ENCODE measurements around the gene FLVCR1.
"Not testable (repeated sequence)": the region's sequence is repeated elsewhere in the genome, so short reads cannot be mapped to it uniquely, and the experiment has no call there.

The FLVCR1 gene

GRCh38 chr1:212857992-212858460, at the start of gene FLVCR1:
Gene FLVCR1, plus strand, starts transcription at chr1:212858275. Its CDS starts 178 bp downstream, at chr1:212858453.
- DNase-seq: peak; percentile 87

DNA sequence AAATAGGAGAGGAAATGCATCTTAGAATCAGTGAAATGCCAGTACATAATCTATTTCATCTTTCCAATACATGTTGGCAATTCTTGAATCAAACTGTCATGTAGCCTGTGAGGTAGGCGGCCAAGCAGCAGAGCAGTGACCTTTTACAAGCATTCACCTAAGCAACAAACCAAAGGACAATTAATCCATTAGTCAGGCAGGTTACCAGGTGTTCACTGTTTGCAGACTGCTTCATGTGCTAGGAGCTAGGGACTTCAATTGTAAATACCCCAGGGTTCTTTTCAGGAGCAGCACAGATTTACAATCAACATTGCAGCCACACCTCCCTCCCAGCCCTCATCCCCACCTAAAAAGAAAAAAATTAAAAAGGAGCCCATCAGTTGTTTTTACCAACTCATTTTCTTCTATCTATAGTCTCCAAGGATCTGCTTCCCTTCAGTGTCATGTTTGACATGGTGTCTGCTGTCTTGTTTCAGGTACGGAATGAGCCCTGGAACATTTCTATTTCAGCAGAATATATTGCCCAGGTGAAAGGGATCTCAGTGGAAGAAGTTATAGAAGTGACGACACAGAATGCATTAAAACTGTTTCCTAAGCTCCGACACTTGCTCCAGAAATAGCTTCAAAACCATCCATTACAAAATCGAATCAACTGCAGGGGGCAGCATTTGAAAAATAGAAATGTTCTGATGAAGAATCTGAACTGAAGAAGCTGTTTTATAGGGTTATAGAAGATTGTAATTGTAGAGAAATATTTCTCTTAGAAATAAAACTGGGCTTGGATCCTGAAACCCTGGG, 43.3 kb upstream of the FLVCR1 start:
- no peak for DNase-seq

DNA sequence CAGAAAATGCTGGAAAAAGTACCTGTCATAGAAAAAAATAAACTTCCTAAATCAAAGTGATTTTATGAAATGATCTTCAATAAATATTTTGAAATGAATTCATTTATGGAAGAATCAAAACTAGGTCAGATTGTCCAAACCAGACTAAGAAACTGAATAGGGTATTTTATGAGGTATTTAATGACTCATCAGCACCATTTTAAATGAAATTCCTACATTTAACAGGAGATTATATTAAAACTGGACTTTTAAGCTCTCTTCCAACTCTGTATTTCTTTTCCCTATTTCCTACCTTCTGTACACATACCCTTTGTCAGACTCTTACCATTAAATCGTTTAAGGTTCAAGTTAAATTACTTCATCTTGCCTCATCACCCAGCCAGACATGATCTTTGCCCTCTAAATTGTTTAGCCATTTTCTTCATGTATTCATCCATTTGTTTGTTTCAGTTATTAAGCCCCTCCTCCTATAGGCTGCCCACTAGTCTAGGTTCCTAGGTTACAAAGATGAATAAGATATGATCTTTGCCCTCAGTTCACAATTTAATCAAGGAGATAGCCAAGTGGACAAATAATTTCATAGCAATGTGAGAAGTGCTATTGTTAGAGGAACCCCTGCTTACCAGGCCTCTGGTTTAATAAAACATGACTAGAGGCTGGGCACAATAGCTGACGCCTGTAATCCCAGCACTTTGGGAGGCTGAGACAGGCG, 41.4 kb upstream of the FLVCR1 start:
- no peak for DNase-seq

DNA sequence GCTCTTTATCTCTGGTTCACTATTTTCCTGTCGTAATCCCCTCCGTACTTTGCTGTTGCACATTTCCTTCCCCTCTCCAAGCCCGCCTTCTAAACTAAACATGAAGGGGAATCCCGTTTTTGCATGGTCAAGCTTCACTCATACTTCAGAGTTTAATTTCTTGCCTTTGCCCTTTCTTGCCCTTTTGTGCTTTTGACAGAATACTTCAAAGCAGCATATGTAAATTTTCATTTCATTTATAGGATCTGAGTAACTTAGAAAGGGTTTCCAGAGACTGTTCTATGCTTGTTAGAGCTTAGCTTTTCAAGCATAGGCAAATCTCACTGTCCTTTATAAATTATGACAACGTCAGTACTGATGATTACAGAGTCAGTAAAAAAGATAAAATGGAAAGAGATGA, 38.3 kb upstream of the FLVCR1 start:
- DNase-seq: no peak

- no peak for DNase-seq
Observed at GRCh38 chr1:212820969-212821368, 37.1 kb upstream of the FLVCR1 start.

DNA sequence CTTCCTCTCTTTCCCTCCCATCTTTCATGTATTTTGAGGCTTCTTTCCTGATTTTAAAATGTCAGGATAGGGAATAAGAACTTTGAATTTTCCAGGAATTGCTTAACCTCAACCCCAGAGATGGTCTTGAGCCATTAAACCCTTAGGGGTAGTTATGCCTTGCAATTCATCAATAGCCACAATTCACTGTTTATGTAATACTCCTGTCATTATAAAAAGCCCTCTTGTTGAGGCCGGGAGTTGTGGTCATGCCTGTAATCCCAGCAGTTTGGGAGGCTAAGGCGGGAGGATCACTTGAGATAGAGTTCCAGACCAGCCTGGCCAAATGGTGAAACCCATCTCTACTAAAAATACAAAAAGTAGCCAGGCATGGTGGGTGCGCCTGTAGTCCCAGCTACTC, 35.1 kb upstream of the FLVCR1 start:
- DNase-seq: no peak

- no peak for DNase-seq
Observed at GRCh38 chr1:212824201-212824600, 33.9 kb upstream of the FLVCR1 start.

GRCh38 chr1:212825798-212826452, 32.1 kb upstream of the FLVCR1 start:
- DNase-seq: no peak

DNA sequence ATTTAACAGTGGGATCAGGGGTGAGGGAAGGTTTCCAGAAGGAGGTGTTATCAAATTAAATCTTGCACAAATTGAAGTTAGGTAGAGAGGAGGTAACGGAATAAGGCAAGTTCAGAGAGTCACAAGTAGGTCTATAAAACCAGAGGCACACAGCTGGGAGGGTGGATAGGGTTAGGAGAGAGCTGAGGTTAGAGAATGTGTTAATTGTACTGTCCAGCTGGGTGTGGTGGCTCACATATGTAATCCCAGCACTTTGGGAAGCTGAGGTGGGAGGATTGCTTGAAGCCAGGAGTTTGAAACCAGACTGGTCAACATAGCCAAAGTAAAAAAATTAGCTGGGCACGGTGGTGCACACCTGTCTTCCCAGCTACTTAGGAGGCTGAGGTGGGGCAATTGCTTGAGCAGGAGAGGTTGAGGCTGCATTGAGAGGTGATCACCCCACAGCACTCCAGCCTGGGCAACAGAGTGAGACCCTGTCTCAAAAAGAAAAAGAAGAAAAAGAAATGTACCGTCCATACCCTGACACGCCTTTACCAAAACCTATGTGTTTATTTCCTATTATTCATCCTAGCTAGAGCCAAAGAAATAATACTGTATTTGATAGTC, 30.8 kb upstream of the FLVCR1 start:
- DNase-seq: no peak

GRCh38 chr1:212827831-212828278, 30.2 kb upstream of the FLVCR1 start:
- DNase-seq: no peak

- DNase-seq: no peak
Observed at GRCh38 chr1:212828395-212828794, 29.7 kb upstream of the FLVCR1 start.

- not testable (repeated sequence) for DNase-seq
Observed at GRCh38 chr1:212833211-212834207, 24.6 kb upstream of the FLVCR1 start.

DNA sequence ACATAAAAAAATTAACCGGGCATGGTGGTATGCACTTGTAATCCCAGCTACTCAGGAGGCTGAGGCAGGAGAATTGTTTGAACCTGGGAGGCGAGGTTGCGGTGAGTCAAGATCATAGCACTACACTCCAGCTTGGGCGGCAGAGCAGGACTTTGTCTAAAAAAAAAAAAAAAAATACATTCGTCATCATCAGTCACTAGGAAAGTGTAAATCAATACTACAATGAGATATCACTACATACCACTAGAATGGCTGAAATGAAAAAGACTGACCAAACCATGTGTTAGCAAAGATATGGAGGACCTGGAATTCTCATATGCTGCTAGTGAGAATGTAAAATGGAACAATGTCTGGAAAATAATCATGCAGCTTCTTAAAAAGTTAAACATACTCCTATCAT, 19.9 kb upstream of the FLVCR1 start:
- DNase-seq: no peak

GRCh38 chr1:212844521-212844920, 13.6 kb upstream of the FLVCR1 start:
- not testable (repeated sequence) for DNase-seq

DNA sequence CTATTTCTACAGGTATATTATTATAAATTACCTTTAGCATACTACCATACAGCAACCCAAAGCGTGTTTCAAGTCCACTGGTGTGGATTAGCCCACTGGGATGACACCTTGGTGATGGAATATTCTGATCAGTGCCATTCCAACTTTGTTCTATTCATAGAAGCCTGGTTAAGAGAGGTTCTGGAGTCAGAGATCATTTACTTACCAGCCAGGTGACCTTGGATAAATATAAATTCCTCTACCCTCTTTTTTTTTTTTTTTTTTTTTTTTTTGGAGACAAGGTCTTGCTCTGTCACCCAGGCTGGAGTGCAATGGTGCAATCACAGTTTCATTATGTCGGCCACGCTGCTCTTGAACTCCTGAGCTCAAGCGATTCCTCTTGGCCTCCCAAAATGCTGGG, 10.5 kb upstream of the FLVCR1 start, which contains the start of gene SPATA45:
Gene SPATA45, minus strand, starts transcription at position 101 of the 400 bp plus-strand sequence. CDS start 11,500 bp downstream, outside the sequence.
- no peak for DNase-seq

- DNase-seq: no peak
Observed at GRCh38 chr1:212852105-212852688, 5.9 kb upstream of the FLVCR1 start.

- no peak for DNase-seq
Observed at GRCh38 chr1:212853658-212854057, 4.4 kb upstream of the FLVCR1 start.

GRCh38 chr1:212856755-212857154, 1.3 kb upstream of the FLVCR1 start:
- no peak for DNase-seq

DNA sequence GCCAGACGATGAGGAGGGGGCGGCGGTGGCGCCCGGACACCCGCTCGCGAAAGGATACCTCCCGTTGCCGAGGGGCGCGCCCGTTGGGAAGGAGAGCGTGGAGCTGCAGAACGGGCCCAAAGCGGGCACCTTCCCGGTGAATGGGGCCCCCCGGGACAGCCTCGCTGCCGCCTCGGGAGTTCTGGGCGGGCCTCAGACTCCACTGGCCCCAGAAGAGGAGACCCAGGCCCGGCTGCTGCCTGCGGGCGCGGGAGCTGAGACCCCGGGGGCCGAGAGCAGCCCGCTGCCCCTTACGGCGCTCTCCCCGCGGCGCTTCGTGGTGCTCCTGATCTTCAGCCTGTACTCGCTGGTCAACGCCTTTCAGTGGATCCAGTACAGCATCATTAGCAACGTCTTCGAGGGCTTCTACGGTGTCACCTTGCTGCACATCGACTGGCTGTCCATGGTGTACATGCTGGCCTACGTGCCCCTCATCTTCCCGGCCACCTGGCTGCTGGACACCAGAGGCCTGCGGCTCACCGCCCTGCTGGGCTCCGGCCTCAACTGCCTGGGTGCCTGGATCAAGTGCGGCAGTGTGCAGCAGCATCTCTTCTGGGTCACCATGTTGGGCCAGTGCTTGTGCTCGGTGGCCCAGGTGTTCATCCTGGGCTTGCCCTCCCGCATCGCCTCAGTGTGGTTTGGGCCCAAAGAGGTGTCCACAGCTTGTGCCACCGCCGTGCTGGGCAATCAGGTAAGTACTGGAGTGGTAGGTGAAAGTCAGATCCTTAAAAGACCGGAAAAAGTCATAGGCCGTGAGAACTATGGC, 588 bp downstream of the FLVCR1 start:
- DNase-seq: peak; percentile 5

Data from activated CD4-positive, alpha-beta T cell treated with anti-CD3 and anti-CD28 coated beads, Interleukin-2, amount 50 U/mL, for 1 hour (primary cell).